H9 (cell line): Measurements from ENCODE around the gene STK25. TPM values are rescaled to one million over a fixed set of nuclear protein-coding genes. Genes with fewer than 3 reads are reported as not detected.
A peak's percentile ranks its signal among the peaks of the same experiment; 100 is the strongest.

ENCODE experiments used
- DNase-seq: peaks from one replicate; pipeline ENCODE4 v3.0.0-alpha.2; 2017
- H2AFZ ChIP-seq: one replicate; pipeline ENCODE4 v1.6.1; 2013; ENCODE audit warnings: mild to moderate bottlenecking, low read length, control low read depth, moderate library complexity
- H2AK5ac ChIP-seq: 2 replicates; pipeline ENCODE4 v1.6.1; 2013; ENCODE audit warnings: low read length, control low read depth, mixed read lengths; ENCODE audit not compliant: insufficient read length
- H2BK120ac ChIP-seq: one replicate; pipeline ENCODE4 v1.6.1; 2013; ENCODE audit warnings: low read depth, mild to moderate bottlenecking, low read length, control low read depth, inconsistent platforms; ENCODE audit not compliant: poor library complexity, severe bottlenecking
- H2BK12ac ChIP-seq: 2 replicates; pipeline ENCODE4 v1.6.1; 2013; ENCODE audit warnings: low read length, control low read depth, mixed read lengths, low read depth; ENCODE audit not compliant: insufficient read length
- H2BK15ac ChIP-seq: 2 replicates; pipeline ENCODE4 v1.6.1; 2013; ENCODE audit warnings: low read depth, low read length, control low read depth
- H2BK20ac ChIP-seq: one replicate; pipeline ENCODE4 v1.6.1; 2013; ENCODE audit warnings: low read depth, mild to moderate bottlenecking, low read length, control low read depth, inconsistent platforms; ENCODE audit not compliant: poor library complexity, severe bottlenecking
- H2BK5ac ChIP-seq: 2 replicates; pipeline ENCODE4 v1.6.1; 2013; ENCODE audit warnings: low read length, control low read depth, mixed read lengths; ENCODE audit not compliant: insufficient read length
- H3K14ac ChIP-seq: 2 replicates; pipeline ENCODE4 v1.6.1; 2013; ENCODE audit warnings: low read length, control low read depth; ENCODE audit not compliant: insufficient read depth
- H3K18ac ChIP-seq: 2 replicates; pipeline ENCODE4 v1.6.1; 2013; ENCODE audit warnings: low read depth, mild to moderate bottlenecking, mixed read lengths, low read length, control low read depth; ENCODE audit not compliant: insufficient read length
- H3K23ac ChIP-seq: 2 replicates; pipeline ENCODE4 v1.6.1; 2013; ENCODE audit warnings: low read length, control low read depth, mixed read lengths, low read depth; ENCODE audit not compliant: insufficient read length
- H3K23me2 ChIP-seq: 2 replicates; pipeline ENCODE4 v1.6.1; 2013; ENCODE audit warnings: low read depth, mild to moderate bottlenecking, mixed read lengths, low read length, control low read depth; ENCODE audit not compliant: insufficient read length, poor library complexity, severe bottlenecking
- H3K27ac ChIP-seq: 2 replicates; pipeline ENCODE4 v1.5.1; 2013; ENCODE audit warnings: low read length, control low read depth, mixed read lengths, low read depth; ENCODE audit not compliant: insufficient read length
- H3K27me3 ChIP-seq: 2 replicates; pipeline ENCODE4 v1.6.1; 2013; ENCODE audit warnings: low read length, control low read depth, inconsistent platforms; ENCODE audit not compliant: insufficient read depth
- H3K4ac ChIP-seq: 2 replicates; pipeline ENCODE4 v1.6.1; 2013; ENCODE audit warnings: low read depth, mild to moderate bottlenecking, control low read depth, inconsistent platforms, low read length, moderate library complexity
- H3K4me1 ChIP-seq: 2 replicates; pipeline ENCODE4 v1.6.1; 2013; ENCODE audit warnings: low read length, control low read depth, inconsistent platforms; ENCODE audit not compliant: insufficient read depth
- H3K4me2 ChIP-seq: 2 replicates; pipeline ENCODE4 v1.6.1; 2013; ENCODE audit warnings: low read length, control low read depth, mixed read lengths; ENCODE audit not compliant: insufficient read length, insufficient read depth
- H3K56ac ChIP-seq: 2 replicates; pipeline ENCODE4 v1.6.1; 2013; ENCODE audit warnings: low read depth, mild to moderate bottlenecking, mixed read lengths, low read length, control low read depth; ENCODE audit not compliant: insufficient read length
- H3K79me1 ChIP-seq: 2 replicates; pipeline ENCODE4 v1.6.1; 2013; ENCODE audit warnings: low read depth, mild to moderate bottlenecking, moderate library complexity, low read length, control low read depth, inconsistent platforms; ENCODE audit not compliant: insufficient read depth, poor library complexity, severe bottlenecking
- H3K79me2 ChIP-seq: 2 replicates; pipeline ENCODE4 v1.6.1; 2013; ENCODE audit warnings: low read length, control low read depth, inconsistent platforms; ENCODE audit not compliant: insufficient read depth
- H3K9ac ChIP-seq: 2 replicates; pipeline ENCODE4 v1.6.1; 2013; ENCODE audit warnings: low read length, control low read depth, mixed read lengths; ENCODE audit not compliant: insufficient read length; ENCODE audit errors: extremely low read depth
- H3K9me3 ChIP-seq: one replicate; pipeline ENCODE4 v1.6.1; 2013; ENCODE audit warnings: low read depth, low read length, inconsistent platforms; ENCODE audit not compliant: control insufficient read depth
- H3T11ph ChIP-seq: one replicate; pipeline ENCODE4 v1.6.1; 2013; ENCODE audit warnings: mild to moderate bottlenecking, low read length, control low read depth, inconsistent platforms
- H4K20me1 ChIP-seq: one replicate; pipeline ENCODE4 v1.6.1; 2013; ENCODE audit not compliant: control insufficient read depth, insufficient read length, insufficient read depth
- H4K5ac ChIP-seq: 2 replicates; pipeline ENCODE4 v1.6.1; 2013; ENCODE audit warnings: low read depth, mild to moderate bottlenecking, mixed read lengths, low read length, control low read depth; ENCODE audit not compliant: insufficient read length
- H4K8ac ChIP-seq: replicated peaks from 2 replicates; pipeline ENCODE4 v1.6.1; 2013; ENCODE audit warnings: low read length, control low read depth, mixed read lengths, low read depth; ENCODE audit not compliant: insufficient read length
- H4K91ac ChIP-seq: 2 replicates; pipeline ENCODE4 v1.6.1; 2013; ENCODE audit warnings: low read depth, mild to moderate bottlenecking, moderate library complexity, mixed read lengths, low read length, control low read depth; ENCODE audit not compliant: insufficient read length
- H3K27ac Mint-ChIP-seq, 3 experiments: 2 replicates in 2 of 3; 3 replicates in 1 of 3; pipeline ENCODE4 v1.8.0; 2020 to 2021; ENCODE audit warnings: mixed read lengths in 3 of 3, mild to moderate bottlenecking in 1 of 3, moderate library complexity in 1 of 3
- H3K27me3 Mint-ChIP-seq: 2 replicates; pipeline ENCODE4 v1.8.0; 2021; ENCODE audit warnings: low read depth, mild to moderate bottlenecking, moderate library complexity, mixed read lengths
- H3K36me3 Mint-ChIP-seq, 3 experiments: 2 replicates in 2 of 3; 3 replicates in 1 of 3; pipeline ENCODE4 v1.8.0; 2020 to 2021; ENCODE audit warnings: low read depth in 3 of 3, mixed read lengths in 3 of 3; ENCODE audit not compliant: insufficient read depth in 1 of 3
- H3K4me1 Mint-ChIP-seq, 2 experiments: 2 replicates each; pipeline ENCODE4 v1.8.0; 2020; ENCODE audit warnings: mixed read lengths in 2 of 2
- H3K4me3 Mint-ChIP-seq, 2 experiments: 2 replicates in 1 of 2; 3 replicates in 1 of 2; pipeline ENCODE4 v1.8.0; 2020 to 2021; ENCODE audit warnings: mild to moderate bottlenecking in 2 of 2, mixed read lengths in 2 of 2, moderate library complexity in 1 of 2
- H3K9me3 Mint-ChIP-seq, 2 experiments: 2 replicates in 1 of 2; 3 replicates in 1 of 2; pipeline ENCODE4 v1.8.0; 2020; ENCODE audit warnings: mild to moderate bottlenecking in 2 of 2, mixed read lengths in 2 of 2, moderate library complexity in 1 of 2
- CTCF ChIP-seq: fragments of 200-600 bp; sonication (generic); conservative IDR thresholded peaks from 3 replicates; pipeline ENCODE4 v1.8.0; 2021; ENCODE audit warnings: antibody characterized with exemption, mild to moderate bottlenecking
- WGBS: extraction: QIAGEN DNeasy Blood & Tissue Kit; methylation state at CpG from one replicate; pipeline ENCODE4 v1.1.7; 2013; ENCODE audit warnings: missing lambda C conversion rate, low lambda C conversion rate, mixed read lengths; ENCODE audit not compliant: insufficient read length; ENCODE audit errors: extremely low coverage; 5-methylcytosine and 5-hydroxymethylcytosine counted together
- total RNA-seq: library from RNA; stranded (reverse); gene quantifications from 2 replicates; pipeline ENCODE4 v1.2.1, GENCODE V29; 2021

Gene STK25
- total RNA-seq, 1 experiment from 2014 or later: 189 TPM

GRCh38 chr2:241553981-241554380 is 45.6 kb upstream of the STK25 start:
- Histone ChIP-seq H3K79me1 (no peaks in the 10 kb centered on the region), H2AK5ac (no peak overlapping the region), H3K9me3 (no peaks in the 10 kb centered on the region), H3K27ac (no peak overlapping the region), H2AFZ (no peak overlapping the region), H3K23me2 (no peaks in the 10 kb centered on the region), H3K9ac (no peak overlapping the region), H4K20me1 (no peaks in the 10 kb centered on the region), H2BK20ac (no peak overlapping the region), H2BK15ac (no peak overlapping the region), H3K4me2 (no peak overlapping the region), H4K8ac (no peak overlapping the region), H2BK120ac (no peak overlapping the region), H4K91ac (no peak overlapping the region), H3T11ph (no peak overlapping the region), H2BK12ac (no peak overlapping the region), H3K4ac (no peak overlapping the region), H3K27me3 (no peaks in the 10 kb centered on the region), H3K56ac (no peak overlapping the region), H4K5ac (no peak overlapping the region), H3K18ac (no peak overlapping the region), H3K4me1 (peaks cover 5% of the 10 kb centered on the region; the same call in 1 of the 2 replicates), H3K14ac (no peak overlapping the region; the same call in 1 of the 2 replicates), H3K79me2 (no peaks in the 10 kb centered on the region), H3K23ac (no peak overlapping the region), H2BK5ac (no peak overlapping the region)
- Mint-ChIP-seq H3K27me3 (peaks cover 3% of the 10 kb centered on the region), H3K4me1 (peaks cover 17 to 22% of the 10 kb centered on the region in 2 experiments), H3K27ac (peak overlapping the region in 1 of 3 experiments; percentile 56; a peak in 2 of 7 replicates), H3K9me3 (peaks cover 0 to 3% of the 10 kb centered on the region in 2 experiments; a peak in 2 of 5 replicates), H3K4me3 (no peak overlapping the region), H3K36me3 (peaks cover 0 to 4% (median 3%) of the 10 kb centered on the region in 3 experiments; a peak in 3 of 7 replicates)
- no CpG with 5 or more reads among the region's 6 CpGs for WGBS
- TF ChIP-seq CTCF: no peak
- DNase-seq: peak; percentile 24
